GM18519 (cell line): ENCODE results near the gene TBC1D10A.

ENCODE experiments used
- ATAC-seq: cut with Tn5 transposase; IDR thresholded peaks from one replicate; pipeline ENCODE4 v1.9.1; 2021; ENCODE audit warnings: mild to moderate bottlenecking, moderate library complexity; ENCODE audit not compliant: unreplicated experiment, low FRiP score

The TBC1D10A gene

DNA sequence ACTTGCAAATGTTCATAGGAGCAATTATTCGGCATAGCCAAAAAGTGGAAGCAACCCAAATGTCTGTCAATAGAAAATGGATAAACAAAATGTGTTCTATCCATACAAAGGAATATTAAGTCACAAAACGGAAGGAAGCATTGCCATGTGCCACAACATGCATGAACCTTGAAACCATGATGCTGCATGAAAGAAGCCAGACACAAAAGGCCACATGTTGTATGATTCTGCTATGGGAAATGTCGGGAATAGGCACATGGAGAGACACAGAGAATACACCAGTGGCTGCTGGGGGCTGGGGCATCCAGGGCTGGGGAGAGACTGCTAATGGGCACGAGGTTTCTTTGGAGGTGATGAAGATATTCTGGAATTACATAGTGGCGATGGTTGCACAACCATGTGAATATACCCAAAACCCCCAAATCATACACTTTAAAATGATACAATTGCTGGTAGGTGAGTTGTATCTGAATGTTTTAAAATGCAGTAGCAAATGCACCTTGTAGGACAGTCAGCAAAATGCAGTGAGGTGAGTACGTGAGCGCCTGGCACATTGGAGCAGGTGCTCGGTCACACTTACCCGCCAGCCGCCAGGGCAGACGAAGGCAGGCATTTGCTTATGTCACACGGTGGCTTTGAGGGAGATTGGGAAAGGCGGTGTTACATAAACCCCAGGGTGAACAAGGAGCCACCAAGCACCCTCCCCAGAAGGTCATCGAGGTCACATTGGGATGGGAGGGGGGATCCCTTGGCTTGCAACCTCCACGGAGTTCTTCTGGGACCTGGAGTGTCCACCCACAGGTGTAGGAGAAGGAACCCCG lies 53.8 kb downstream of the TBC1D10A start:
- ATAC-seq = no peak

DNA sequence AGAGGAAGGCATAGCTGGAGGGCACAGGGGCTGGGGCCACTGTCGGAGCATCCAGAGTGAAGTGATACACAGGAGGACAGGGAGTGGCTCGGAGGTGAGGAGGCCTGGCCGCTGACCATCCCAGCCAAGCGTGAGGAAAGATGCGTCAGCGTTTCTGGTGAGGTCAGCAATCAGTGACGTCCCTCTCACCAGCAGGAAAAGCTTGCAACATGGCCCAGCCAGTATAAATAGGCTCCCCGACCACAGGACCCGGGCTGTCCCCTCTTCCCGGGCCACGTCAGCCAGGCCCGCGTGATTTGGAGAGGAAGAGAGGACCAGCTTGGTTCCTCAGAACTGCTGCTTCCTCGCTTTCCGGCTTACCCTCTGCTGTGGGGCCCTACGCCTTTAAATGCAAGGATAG lies 55.9 kb downstream of the TBC1D10A start:
- no peak for ATAC-seq

DNA sequence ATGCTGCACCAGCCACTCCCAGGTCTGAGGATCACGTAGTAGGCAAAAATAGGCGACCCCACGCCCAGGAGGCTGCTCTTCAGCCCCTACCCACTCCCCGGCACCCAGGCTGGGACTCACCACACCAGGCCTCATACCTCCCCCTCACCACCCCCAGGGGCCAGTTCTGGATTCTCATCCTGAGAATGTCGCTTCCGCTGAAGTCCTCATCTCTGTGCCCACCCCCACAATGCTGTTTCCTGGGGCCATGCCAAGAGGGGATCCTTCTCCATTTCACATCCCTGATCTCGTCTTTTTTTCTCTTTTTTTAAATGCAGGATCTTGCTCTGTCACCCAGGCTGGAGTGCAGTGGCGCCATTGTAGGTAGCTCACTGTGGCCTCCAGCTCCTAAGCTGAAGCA lies 58.4 kb downstream of the TBC1D10A start:
- ATAC-seq = no peak

DNA sequence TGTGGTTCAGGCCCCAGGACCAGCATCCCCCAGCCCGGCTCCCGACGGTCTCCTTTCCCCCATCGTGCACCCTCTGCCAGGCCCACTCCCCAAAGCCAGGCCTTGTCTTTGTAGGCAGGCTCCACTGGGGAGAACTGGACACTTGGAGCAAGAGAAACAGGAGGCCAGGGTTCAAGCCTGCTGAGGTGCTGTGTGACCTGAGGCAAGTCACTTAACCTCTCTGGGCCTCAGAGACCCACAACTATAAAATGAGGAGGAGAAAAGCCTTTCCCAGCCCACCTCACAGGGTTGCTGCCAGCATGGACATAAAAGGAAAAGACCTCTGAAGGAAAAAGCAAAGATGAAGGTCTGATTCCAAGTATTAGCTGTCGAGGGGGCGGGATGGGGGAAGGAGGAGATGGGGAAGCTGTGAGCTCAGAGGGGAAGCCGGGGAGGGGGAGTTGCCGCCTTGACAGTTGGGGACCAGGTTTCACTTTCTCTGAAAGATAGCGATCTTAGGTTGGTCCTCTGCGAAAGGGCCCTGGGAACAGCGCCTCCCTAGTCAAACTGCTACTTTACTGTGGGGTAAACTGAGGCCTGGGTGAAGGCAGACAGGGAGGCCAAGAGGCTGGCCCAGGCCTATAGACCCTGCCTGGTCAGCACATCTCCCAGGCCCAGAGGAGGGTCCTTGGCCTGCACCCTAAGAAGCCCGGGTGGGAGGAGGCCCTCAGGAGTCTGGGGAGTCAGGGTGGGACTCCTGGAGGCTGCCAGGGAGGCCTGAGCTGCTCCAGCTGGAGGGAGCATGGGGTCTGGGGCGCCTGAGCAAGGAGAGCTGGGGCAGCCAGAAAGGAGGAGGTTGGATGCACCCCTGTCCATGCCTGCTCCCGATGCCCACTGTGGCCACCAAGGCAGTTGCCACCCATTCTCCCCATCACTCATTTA lies 59.1 kb downstream of the TBC1D10A start:
- ATAC-seq = no peak

DNA sequence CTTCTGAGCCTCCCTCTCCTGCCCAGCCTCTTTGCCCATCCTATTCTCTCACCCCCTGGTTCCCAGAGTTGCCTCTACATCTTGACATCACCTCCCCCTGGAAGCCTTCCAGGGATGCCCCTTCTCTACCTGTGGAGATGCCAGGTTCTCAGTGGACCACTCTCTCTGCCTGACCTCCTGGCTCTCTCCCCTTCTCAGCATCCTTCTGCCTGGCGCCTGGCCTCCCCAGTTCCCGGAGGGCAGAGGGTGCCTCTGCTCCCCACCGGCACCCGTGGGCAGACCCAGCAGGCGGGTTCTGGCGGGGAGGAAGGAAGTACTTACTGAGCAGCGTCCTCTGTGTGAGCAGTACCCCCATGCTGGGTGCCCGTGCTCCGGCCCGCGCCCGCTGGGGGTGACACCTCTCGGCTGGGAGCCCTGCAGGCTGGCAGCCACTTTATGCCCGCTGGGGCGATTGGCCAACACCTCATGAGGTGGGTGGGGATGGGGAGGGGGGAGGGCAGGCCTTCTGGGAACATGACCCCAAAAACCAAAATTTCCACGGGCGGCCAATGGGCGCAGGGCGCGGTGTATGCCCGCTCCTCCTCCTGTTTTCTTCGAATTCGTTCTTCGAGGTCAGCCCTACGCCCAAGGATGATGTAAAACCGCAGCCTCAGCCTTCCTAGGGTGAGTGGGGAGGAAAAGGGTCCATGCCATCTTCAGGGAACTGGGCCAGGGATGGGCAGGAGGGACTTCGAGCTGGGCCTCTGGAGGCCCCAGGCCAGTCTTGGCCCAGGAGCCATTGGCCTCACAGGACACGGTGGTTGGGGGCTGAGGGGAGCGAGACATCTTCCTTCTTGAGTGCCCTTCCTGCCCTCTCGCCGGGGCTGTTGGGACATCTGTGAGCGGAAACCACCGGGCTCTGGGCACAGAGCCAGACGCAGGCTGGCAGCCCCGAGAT lies 60.0 kb downstream of the TBC1D10A start, which contains the start of gene OSM:
TSS of gene OSM (minus strand) at position 407 of the 937 bp plus-strand sequence. CDS start at position 355, 52 bp downstream.
- ATAC-seq = no peak

DNA sequence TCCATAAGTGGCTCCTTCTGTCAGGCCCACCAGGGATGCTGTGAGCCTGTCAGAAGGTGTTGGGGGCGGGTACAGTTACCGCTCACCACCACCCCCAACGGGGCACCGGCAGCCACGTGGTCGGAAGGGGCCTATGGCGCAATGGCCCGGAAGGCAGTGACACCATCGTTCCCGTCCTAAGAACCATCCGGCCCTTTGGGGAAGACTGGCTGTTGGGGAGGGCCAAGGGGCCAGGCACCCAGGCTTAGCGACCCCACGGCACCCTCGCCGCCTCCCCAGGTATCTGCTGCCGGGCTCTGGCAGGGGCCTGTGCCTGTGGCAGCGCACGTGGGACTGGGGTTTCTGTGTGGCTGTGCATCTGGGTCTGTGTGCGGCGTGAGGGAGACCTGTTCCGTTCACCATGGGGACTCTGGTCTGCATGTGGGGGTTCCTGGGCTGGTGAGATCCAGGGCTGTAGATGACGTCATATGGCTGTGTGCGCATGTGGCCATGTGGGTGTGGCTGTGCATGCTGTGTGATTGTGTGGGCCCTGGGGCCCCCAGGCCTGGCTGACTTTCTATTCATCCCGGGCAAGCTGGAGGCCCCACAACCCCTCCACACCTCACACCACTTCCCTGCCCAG lies 60.8 kb downstream of the TBC1D10A start:
- ATAC-seq = peak; percentile 51

DNA sequence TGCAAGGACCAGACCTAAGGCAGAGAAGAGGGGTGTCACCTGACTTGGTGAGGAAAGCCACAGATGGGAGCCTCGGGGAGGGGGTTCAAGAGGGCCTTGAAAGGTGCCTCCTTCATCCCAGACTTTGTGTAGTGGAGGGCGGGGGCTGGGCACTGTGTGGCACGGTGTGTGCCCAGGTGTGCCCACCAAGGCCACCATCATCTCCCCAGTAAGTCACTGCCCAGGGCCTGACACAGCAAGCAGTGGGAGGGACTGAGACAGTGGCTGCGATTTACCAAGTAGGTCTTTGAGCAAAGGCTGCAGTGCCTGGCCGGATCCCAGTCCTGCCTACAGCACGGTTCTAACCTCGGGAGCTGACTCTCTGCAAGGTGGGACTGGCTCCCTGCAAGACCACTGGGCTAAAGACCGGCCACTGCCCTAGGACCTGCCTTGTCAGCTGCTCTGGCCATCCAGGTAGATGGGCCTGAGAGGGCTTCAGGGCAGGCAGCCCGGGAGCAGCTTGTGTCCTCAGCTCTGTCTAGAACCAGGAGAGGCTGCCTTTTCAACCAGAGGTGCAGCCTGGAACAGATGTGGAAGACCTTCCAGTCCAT lies 61.5 kb downstream of the TBC1D10A start:
- ATAC-seq = no peak

DNA sequence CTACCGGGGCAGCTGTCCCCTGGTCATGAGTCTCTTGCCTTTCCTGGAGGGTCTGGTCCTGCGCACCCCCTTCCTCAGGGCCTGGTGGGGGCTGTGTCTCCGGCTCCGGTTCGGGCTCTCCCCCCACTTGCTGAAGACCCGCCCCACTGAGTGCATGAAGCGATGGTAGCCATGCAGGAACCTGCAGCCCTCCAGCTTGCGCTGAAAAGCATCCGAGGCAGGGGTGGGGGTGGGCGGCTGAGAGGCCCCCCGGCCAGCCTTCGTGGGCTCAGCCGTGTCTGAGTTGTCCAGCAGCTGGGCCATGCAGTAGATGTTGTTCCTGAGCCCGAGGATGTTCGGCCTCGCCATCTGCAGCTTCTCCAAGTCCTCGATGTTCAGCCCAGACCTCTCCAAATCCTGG lies 62.9 kb downstream of the TBC1D10A start:
- no peak for ATAC-seq

DNA sequence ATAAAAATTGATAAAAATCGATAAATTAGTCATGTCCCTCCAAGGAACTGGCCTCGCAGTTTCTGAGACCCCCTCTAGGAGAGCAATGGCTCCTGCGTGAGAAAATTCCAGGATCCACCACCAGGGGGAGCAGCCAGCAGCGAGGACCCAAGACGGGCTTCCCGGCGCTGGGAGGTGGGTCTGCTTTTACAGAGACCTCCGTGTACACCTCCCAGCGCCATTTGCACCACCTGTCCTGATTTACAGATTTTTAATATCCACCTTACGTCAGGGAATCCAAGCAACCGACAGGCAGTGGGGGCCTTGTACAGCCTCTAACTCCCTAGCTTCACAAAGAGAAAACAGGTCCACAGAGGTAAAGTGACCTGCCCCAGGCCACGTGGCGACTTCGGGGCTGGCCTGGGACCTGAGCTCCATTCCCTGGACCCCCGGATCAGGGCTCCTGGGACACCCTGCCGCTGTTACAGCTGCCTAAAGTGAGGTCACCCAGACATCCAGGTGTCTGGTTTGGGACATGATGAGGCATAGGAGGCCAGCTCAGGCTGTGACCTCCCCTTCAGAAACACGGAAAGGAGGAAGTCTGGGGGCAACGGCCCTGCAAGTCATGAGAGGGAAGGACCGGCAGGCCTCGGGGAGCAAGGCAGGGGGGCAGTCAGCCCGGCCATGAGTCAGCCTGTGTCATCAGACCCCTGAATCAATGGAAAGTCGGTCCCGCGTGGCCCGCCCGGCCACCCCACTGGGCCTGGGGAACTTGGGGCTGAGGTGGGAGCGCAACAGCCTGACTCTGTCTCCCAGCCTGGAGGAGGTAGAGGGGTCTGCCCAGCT lies 63.6 kb downstream of the TBC1D10A start:
- ATAC-seq = no peak

DNA sequence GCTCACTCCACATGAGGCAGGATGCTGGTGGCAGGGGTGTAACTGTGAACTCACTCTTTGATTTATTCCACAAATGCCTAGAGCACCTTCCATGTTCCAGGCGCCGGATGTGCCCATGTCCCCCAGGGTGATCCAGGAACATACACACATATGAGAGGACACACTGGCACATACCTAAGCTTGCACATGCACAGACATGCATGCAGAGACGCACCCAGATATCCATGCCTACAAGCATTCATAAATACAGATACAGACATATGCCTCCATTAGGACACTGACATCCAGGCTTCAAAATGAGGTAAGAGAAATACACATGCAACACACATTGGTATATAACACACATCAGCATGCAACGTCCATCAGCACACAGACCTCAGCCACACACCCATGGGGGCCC lies 64.6 kb downstream of the TBC1D10A start:
- no peak for ATAC-seq

DNA sequence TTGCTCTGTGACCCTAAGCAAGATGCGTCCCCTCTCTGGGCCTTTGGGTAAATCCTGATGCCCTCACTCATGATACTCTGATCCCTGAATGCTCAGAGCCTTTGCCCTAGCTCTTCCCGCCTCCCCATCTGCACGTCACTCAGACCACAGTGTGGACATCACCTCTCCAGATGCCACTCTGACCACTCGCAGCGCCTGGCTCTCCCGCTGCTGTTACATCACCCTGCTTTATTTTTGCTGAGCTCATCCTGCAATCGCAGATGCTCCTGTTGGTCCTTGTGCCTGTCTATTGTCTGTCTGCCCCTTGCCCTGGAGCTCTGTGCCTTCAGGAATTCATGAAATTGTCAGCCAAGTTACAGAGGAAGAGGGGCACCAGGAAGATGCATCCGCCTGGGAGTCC lies 65.6 kb downstream of the TBC1D10A start:
- ATAC-seq = no peak

DNA sequence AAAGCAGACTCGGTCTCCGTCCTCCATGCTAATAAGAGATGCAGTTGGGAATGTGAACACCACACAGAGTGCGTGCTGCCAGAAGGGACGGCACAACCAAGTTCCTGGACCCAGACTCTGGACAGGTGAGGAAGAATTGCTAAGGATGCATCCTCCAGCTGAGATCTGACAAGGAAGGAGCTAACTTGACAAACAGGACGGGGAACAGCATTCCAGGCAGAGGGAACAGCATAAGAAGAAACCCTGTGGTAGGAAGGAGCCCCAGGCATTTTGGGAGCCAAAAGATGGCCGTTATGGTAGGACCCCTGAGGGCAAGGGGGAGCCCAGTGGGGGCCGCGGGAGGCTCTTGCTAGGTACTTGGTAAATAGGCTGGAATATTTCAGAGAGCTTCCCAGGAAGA lies 66.1 kb downstream of the TBC1D10A start:
- no peak for ATAC-seq

DNA sequence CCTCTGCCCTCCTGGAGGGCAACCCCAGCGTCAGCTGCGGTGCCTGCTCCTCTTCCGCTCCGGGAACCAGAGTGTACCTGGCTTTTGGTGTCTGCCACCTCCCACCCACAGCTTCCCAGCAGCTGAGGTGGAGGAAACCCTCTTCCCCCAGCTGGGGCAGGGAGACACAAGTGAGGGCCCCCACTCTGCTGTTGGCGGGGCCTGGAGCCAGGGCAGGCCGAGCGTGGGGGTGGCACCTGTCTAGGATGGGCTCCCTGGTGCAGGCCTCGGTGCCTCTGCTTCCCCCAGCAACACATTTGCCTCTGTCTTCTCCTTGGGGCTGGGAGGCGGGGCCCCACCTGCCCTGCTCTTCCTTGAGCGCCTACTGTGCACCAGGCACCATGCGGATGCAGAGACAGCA lies 66.5 kb downstream of the TBC1D10A start:
- no peak for ATAC-seq

DNA sequence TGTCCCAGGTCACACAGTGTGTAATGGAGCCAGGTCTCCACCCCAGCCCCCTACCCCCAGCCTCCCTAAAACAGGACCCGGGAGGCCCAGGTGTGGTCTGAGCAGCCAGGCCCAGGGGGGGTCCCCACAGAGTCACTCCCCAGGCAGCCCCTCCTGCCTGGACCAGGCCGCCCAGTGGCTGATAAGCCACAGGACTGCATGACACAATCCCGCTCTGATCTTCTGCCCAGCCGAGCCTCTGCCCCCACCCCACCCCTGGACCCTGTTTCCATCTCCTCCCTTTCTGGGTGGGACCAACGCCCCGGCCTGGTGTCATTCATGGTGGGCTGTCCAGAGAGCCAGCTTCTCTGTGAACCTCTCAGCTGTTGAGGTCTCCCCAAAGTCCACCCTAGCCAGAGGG lies 72.4 kb downstream of the TBC1D10A start:
- no peak for ATAC-seq

DNA sequence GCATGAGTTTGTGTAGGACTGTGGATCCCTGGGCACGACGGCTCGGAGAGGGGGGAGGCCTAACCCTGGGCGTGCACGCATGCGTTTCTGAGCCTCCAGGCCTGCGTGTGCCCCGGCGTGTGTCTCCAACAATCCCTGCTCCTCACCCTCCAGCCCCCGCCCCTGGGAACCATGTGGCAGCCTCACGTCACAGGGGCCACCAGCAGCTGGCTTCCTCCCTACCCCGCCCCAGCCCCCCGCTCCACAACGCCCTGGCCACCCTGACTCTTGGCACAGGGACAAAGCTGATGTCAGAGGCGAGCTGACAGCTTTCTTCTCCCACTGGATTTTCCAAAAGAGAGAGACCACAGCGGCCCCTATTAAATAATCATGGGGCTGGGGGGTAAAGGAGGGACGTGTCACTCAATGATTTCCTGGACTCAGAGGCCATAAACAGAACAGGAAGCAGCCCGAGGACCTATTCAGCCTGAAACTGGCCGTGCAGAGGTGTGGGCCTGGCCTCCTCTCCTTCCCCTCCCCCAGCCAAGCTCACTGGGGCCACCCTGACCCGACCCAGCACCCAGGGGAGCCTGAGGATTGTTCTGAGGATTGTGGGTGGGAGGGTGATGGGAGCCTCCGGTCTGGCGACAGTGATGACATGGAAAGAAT lies 73.4 kb downstream of the TBC1D10A start:
- ATAC-seq = no peak

DNA sequence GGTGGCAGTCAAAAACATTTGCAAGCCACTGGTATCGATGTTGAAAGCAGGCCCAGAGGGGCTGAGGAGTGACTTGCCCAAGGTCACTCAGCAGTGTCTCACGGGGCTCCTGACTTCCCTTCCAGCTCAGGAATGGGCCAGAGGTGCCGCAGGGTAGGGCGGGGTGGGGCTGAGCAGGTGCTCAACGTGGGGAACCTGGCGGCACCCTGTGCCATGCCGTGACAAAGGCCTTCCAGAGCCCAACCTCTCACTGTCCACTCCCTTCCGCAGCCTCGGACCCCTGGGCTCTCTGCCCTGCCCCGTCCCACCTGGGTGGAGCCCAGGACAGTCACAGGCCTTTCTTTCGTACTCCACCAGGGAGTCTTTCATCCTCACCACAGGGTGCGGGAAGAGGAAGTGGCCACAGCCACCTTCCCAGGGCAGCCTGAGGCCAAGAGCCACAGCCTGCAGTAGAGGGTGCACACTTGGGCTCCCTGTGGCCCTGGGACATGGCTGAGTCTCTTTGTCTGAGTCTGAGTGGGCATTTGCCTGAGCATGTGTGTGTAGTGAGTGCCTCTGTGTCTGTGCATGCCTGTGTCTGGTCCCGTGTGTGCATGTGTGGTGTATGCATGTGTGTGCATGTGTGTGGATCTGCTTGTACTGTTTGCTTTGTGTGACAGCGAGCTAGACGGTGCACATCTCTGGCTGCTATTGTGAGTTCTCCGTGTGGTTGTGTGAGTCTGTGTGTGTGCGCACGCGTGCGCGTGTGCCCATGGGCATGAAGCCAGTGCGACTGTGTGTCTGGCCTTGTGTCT lies 74.1 kb downstream of the TBC1D10A start:
- no peak for ATAC-seq

DNA sequence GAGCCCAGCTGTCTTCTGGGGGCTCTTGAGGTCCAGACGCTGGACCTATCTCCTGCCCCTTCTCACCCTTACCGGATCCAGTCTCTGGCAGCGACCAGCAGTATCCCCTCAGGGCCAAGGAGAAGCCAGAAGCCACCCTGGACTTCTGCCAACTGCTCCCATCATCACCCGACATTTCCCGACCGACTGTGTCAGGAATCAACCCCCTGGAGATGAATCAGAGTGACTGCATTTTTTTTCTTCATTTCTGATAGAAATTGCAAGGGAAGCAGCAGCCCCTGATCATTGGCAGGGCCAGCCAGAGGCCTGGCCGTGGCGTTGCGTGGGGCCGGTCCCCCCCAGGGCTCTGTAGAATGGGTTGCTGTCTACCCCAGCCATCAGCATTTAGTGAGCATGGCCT lies 75.0 kb downstream of the TBC1D10A start:
- no peak for ATAC-seq
